Ecto neural progenitor cell (in vitro differentiated cells): ENCODE measurements around the gene SLC2A6.

Experiments used
- DNase-seq: peaks from one replicate; pipeline ENCODE4 v3.0.0-alpha.2; 2018; ENCODE audit warnings: low spot score

SLC2A6 gene

DNA sequence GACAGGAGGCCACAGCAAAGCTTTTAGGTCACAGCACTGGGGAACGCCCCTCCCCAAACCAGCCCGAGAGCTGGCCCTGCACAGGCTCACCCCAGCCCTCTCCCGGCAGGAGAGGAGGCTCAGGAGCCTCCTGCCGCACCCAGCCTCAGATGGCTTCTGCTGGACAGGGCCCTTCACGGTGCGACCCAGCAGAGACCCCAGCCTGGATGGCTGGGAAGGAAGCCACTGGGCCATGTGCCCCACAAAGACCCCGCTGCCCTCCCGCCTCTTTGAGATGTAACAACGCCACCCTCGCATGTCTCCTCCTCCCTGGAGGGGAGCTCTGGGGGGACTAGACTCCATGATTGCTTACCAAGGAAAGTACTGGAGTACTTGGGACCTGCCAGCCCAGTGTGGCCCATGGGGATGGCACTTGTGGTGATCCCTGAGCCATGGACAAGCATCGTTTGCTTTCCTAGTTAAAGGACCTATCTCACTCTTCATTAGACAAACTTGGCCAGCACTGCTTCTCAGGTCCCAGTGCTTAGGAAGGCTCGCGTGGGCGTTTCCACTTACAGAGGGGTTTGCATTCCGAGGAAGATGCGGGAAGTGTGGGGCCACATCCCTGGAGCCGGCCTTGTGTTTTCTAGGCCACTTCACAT lies 36.8 kb upstream of the SLC2A6 start:
- DNase-seq, result no peak

GRCh38 chr9:133515240-133515610 lies 36.3 kb upstream of the SLC2A6 start:
- DNase-seq, result no peak

- no peak for DNase-seq
These were observed 35.8 kb upstream of the SLC2A6 start for GRCh38 chr9:133514460-133515239.

DNA sequence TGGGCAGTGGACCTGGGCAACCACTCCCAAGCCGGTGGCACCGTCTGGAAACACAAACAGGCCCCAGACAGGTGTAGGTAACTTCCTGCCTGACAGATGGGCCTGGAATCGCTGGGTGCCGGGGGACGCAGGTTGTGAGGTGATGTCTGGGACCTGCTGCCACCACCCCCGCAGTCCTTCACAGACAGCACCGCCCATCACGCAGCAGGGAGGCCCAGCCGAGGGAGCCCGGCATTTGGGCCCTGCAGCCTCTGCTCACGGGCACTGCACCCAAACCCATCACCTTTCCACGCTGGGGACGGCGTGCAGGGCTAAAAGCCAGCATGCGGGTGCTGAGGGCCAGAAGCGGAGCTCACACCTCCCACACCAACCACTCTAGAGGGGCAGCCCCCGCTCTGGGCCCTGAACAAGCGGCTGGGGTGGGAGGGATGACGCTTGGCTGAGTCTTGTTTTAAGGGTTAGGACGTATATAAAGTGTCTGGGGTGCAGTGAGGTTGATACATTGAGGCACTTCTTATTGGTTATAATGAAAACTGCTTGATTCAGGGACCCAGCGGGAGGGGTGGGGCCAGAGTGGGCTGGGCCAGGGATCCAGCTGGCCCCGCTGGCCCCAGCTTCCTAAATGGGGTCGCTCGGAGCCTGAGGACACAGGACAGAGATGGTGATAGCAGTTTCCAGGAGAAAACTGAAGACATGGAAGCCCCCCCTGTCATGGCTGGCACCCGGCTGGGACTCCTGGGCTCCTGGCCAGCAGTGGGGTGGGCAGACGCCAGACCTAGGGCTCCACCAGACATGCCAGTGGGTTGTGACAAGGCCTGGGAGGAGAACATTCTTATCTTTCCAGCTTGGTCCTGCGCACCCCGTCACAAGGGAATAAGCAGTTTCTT lies 34.6 kb upstream of the SLC2A6 start:
- DNase-seq, result no peak

DNA sequence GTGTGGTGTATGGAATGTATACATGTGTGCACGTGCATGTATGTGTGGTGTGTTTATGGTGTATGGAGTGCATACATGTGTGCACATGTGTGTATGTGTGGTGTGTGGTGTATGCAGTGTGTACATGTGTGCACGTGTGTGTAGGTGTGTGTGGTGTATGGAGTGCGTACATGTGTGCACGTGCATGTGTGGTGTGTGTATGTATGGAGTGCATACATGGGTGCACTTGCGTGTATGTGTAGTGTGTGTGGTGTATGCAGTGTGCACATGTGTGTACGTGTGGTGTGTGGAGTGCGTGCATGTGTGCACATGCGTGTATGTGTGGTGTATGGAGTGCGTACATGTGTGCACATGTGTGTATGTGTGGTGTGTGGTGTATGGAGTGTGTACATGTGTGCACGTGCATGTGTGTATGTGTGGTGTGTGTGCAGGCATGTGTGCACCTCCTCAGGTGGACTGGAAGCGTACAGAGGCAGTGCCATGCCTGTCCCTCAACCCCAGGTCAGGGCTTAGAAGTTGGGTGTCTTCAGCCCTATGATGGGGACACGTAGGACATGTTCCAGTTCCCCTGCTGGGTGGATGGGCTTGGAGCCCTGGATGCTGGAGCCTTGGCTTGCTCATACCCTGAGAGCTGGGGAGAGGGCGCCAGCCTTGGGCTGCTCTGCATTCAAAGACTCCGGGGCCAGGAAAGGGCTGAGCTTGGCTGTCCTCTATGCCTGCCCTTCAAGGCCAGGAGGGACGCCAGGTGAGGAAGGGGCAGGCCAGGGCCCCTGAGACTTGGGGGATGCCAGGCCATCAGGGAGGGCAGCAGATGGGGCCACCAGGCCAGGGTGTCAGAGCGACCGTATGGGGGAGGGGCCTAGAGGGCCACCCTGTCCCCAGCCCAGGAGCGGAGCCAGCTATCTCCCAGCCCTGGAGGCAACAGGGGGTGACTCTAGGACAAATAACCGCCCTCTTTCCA lies 33.6 kb upstream of the SLC2A6 start:
- DNase-seq, result no peak

GRCh38 chr9:133511607-133512006 lies 32.7 kb upstream of the SLC2A6 start:
- DNase-seq, result no peak

- no peak for DNase-seq
These were observed 32.1 kb upstream of the SLC2A6 start for GRCh38 chr9:133510926-133511505.

- peak; percentile 75 for DNase-seq
These were observed 30.5 kb upstream of the SLC2A6 start for GRCh38 chr9:133509179-133510083.

DNA sequence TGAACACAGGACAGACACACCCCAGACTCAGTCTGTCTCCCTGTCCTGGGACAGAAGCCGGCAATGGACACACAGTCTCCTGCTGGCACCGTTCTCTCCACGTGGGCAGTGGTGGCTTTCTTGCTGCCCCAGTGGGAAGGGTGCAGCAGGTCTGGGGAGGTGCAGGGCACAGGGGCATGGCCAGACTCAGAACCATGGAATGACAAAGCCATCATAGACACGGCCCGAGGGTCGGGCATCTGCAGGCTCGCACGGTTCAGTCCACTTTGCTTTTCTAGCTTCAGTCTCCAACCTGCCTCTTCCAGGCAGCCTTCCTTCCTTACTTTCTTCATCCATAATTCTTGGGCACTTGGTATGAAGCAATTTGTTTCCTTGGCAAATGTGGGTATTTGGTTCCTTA lies 29.1 kb upstream of the SLC2A6 start:
- no peak for DNase-seq

GRCh38 chr9:133507246-133507965 lies 28.5 kb upstream of the SLC2A6 start:
- no peak for DNase-seq

- no peak for DNase-seq
These were observed 27.7 kb upstream of the SLC2A6 start for GRCh38 chr9:133506653-133507038.

- no peak for DNase-seq
These were observed 27.2 kb upstream of the SLC2A6 start for GRCh38 chr9:133505901-133506652.

DNA sequence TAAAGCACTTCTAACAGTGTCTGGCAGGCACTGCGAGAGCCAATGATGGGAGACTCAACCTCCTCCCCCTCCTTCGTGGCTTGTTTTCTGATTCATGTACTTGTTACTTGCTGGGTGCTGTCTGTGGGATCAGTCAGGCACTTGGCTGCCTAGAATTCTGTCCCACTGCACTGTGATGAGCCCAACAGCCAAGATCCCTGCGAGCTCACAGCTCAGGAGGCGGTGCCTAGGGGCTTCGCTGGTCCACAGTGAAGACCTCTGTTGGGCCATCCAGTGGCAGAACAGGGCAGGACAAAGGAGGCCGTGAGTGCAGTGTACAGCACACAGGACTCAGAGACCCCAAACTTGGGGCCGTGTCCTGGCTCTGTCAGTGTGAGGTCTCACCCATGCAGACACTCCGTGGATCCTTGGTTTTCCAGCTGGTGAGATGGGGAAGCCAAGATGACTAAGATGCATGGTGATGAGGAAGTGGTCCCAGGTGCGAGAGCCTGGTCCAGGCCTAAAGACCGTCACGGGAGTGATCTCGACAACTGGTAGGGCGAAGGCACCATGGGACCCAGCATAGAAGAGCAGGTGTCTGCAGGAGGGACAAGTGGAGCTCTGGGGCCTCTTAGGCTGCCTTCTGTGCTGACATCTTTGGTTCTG lies 26.4 kb upstream of the SLC2A6 start:
- no peak for DNase-seq

- no peak for DNase-seq
These were observed 23.2 kb upstream of the SLC2A6 start for GRCh38 chr9:133502112-133502511.

DNA sequence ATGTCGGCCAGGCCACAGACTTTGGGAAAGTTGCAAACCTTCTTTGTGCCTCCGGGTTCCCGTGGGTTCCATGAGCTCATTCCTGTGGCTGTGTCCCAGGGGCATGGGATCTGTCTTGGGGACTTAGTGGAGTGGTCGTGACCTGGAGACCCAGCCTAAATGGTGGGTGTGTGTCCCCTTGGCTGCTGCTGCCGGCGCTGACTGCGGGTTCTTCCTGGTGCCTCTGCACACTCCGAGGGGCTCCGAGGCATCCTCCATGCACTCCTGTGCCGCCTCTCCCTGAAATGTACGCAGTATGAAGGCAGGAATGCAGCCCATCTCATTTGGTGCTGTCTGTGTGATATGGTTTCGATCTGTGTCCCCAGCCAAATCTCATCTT lies 21.0 kb upstream of the SLC2A6 start:
- no peak for DNase-seq

DNA sequence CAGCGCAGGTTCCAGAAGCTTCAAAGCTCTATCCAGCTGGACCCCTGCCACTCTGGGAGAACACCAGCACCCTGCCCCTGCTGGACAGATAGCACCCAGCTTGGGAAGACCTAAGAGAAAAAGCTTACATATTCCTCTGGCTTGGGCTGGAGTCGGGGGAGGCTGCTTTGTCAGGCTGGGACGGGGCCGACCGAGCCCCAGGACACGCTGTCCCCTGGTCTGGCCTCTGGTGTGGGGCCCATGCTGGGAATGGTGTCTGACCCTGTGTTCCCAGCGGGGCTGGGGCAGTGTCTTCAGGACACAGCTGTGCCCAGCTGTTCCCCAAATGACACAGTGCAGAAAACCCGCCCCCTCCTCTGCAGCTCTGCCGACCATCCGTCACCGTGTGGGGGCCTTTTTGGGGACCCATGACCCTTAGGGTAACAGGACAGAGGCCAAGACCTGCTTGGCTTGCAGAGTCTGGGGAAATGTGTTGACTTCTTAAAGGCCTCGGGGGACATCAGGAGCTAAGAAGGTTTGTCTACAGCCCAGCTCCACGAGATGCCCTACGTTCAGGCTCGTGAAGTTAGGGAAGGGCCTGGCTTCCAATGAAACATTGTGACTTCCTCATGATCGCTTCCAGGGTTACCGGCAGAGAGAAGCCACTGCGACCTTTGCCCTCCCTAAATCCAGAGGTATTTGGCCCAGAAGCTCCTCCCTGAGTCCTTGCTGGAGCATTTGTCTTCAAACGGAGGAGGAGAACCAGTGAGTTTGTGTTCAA lies 20.4 kb upstream of the SLC2A6 start:
- DNase-seq, result no peak
